DND-41 (cell line): ENCODE measurements around the gene SEPTIN5.
"Not testable (repeated sequence)": the region's sequence is repeated elsewhere in the genome, so short reads cannot be mapped to it uniquely, and the experiment has no call there.

Experiments used
- CTCF ChIP-seq: IDR thresholded peaks from 2 replicates; pipeline ENCODE4 v1.5.1; 2012; ENCODE audit warnings: borderline replicate concordance, low read length, moderate library complexity, mild to moderate bottlenecking; ENCODE audit not compliant: poor library complexity, severe bottlenecking; ENCODE audit errors: extremely low read depth
- EZH2 ChIP-seq: IDR thresholded peaks from 3 replicates; pipeline ENCODE4 v1.6.1; 2012; ENCODE audit warnings: borderline replicate concordance, low read depth, mild to moderate bottlenecking, moderate library complexity, low read length, inconsistent platforms; ENCODE audit not compliant: severe bottlenecking

- not testable (repeated sequence) for TF ChIP-seq EZH2, CTCF
Observed at GRCh38 chr22:19697871-19698270, 16.4 kb upstream of the SEPTIN5 start.
